HG02938 (cell line): ENCODE results near the gene ADCY7.

Source experiments
- ATAC-seq: cut with Tn5 transposase; IDR thresholded peaks from one replicate; pipeline ENCODE4 v1.9.1; 2021; ENCODE audit warnings: mild to moderate bottlenecking, moderate library complexity; ENCODE audit not compliant: unreplicated experiment

ADCY7 gene

DNA sequence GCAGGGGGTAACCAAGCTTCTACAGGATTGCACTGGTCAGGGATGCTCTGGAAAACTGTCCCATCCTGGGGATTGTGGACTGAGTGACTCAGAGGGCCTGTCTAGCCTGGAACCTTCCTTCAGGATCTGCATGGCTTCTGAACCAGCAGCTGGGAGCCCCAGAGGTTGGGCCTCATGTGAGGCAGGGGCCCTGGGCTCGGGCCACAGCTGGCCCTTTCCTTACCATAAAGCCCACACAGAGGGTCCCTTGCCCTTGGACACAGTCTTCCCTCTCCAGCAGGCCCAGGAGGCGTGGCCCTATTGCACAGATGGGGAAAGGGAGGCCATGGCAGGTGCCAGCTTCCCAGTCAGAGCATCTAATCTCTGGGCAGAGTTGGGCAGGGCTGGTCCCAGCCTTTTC, 30.5 kb downstream of the ADCY7 start:
- no peak for ATAC-seq

DNA sequence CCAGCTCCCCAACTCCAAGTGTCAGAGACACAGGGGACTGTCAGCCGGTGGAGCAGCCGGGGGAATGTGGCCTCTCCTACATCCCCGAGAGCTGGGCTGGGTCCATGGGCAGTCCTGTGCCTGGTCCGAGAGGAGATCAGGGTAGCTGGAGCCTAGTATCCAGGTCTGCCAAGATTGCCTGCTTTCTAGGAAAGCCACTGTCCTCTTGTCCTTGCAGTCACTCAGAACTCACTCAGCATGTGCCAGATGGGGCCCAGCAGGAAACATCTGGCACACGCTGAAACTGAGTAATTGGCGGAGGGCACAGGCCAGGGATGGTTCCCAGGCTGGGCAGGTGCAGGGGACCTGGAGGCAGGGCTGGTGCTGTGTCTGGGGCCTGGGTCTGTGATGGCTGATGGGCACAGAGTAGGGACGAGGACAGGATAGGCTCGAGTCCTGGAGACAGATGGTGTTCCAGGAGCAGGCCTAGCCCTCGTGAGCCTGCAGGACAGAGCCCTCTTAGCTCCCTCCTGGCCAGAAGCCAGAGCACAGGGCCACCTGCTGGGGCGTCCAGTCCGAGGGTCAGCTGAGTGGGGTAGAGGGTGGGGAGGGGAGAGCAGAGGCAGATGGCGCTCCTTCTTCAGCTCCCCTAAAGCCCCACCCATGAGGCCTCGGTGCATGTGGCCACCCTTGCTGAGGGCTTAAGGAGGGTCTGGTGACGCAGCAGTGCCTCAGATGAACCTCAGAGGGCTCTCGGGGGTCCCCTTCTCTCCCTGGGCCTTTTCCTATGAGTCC, 31.1 kb downstream of the ADCY7 start:
- no peak for ATAC-seq

DNA sequence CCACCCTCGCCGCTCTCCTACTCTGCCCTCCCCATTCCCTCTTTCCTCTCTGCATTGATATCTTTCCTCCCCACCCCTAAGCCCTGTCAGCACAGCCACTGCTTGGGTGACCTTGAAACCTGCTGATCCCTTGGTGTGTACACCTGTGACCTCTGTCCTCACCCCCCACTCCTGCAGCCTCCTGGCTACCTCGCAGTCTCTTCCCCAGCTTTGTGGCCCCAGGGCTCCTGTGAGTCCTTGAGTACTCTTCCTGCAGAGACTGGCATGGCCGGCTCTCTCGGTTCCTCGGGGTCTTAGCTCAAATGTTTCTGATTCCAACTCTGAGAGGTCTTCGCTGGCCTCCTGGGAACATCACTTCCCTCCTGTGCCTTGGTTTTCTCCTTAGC, 31.7 kb downstream of the ADCY7 start:
- ATAC-seq, result no peak

DNA sequence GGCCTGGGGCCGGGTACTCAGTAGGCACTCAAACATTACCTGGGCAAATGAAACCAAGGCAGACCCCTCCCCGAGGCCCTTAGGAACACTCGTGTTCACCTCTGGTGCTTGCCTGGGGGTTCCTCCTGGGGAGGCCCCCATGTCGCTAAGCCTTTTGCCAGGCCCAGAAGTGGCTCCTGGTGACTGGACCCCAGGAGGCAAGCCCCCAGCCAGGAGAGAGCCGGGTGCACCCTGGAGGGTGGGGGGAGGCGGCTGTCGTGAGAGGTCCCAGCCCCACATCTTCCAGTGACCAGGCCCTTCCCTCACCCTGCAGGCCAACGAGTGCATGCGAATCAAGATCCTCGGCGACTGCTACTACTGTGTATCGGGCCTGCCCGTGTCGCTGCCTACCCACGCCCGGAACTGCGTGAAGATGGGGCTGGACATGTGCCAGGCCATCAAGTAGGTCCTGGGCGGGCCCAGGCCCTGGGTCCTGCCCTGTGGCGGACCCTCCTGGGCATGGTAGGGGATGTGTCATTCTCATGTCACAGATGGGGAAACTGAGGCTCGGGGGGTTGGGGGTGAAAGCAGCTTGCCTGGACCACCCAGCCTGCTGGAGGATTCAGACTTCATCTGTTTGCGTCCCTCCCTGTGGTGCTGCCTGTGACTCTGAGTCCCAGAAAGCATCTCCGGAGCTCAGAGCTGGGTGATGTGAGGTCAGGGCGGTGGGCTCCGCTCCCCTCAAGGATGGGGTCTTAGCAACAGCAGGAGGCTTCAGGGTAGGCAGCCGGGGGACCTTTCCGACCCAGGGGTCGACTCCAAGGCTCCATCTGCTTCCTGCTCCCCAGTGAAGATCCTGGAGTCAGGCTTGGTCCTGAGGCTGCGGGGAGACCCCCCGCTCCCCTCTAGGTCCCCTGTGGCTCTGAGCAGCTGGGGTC, 32.5 kb downstream of the ADCY7 start:
- no peak for ATAC-seq

DNA sequence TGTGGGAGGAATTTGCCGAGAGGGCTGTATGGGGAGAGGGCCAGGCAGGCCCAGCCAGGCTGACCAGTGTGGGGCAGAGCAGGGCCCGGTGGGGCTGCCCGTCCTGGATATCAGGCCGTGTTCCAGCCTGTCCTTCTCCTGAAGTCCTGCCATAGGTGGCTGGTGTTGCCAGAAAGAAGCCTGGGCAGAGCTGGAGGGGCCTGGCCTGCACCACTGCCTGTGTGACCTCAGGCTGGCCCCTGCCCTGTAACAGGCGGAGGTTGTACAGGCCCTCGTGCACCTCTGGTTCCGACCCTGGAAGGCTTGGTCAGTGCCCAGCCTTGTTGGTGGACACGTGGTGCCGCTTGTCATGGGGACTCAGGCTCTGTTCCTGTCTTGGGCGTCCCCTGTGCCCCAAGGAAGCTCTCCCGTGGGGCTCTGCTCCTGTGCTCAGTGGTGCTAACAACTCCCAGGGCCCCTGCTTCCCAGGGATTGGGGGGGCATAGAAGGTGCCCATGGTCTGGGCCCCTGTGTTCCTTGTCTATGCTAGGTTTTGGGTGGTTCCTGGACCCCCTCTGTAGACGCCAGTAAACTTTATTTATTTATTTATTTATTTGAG, 33.3 kb downstream of the ADCY7 start:
- ATAC-seq, result no peak

DNA sequence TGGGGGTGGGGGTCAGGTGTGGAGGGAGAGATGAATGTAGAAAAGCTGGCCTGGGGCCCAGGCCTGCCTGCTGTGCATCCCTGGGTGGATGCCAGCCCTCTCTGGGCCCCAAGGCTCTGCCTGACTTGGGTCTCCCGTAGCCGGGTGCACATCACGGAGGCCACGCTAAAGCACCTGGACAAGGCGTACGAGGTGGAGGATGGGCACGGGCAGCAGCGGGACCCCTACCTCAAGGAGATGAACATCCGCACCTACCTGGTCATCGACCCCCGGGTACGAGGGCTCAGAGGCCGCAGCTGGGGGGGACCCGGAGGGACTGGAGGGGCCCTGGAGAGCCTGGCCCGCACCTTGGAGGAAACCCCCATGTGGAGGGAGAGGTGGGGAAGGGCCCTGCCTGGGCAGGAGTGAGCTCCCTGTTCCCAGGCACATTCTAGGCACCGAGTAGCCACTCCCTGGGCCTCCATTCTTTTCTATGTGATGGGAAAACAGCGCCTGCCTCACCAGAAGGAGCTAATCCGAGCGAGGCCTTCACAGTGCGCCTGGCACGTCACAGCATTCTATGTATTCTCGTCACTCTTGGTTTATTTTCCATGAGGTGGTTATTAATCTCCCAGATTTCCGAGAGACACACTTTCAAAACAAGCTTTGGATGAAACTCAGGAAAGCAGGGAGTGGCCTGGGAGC, 34.7 kb downstream of the ADCY7 start:
- ATAC-seq, result no peak

DNA sequence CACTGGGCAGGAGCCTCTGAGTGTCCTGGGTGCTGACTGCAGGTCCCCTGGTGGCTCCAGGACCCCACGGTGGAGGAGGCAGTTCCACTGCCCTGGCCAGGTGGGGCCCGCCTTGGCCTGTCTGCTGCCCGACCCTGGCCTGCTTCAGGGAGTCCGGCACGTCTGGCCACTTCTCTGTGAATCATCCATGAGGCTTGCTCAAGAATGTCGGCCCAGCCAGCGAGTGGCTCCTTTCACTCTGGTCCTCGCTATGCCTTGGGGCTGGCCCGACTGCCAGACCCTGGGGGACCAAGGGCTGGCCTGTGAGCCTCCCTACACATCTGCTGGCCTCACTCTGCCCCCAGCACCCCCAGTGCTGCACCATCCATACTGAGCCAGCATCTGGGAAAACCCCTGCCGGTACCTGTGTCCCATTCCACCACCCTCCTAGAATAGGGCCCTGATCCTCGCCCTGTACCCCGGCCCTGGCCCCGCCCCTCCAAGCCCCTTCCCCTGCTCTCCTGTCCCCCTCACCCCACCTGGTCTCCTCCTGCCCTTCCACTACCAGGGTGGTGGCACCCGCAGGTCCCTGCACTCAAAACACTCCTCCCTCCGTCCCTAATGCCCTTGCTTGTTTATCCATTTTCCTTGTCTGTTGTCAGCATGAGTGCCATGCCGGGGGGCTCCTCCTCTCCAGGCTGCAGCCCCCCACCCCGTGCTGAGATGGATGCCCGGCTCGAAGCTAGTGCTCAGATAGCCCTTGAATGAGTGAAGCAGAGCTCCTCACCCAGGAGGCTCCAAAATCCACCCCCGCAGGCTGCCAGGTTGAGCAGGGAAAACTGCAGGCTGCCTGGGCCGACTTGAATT, 35.5 kb downstream of the ADCY7 start:
- no peak for ATAC-seq

DNA sequence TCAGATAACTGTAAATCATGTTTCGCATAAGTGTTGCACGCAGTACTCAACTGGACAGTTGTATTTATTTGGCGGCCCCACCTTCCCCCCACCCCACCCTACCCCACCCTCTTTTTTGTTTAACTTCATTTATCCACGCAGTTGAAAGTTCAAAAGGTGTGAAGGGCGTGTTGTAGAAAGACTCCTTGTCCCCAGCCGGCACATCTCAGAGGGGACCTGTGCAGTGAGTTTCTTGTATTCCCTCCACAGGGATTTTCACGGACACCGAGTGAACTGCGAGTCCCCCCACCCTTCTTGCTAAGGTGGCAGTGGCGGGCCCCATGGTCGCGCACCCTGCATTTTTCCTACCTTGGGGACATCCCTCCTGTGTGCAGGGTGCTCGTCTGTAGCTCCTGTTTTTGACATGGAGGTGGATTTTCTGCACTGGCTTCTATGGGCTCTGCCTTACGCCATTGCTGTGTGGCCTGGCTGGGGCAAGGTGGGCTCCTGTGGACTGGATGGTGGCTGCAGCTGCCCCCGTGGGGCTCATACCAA, 36.2 kb downstream of the ADCY7 start:
- no peak for ATAC-seq

DNA sequence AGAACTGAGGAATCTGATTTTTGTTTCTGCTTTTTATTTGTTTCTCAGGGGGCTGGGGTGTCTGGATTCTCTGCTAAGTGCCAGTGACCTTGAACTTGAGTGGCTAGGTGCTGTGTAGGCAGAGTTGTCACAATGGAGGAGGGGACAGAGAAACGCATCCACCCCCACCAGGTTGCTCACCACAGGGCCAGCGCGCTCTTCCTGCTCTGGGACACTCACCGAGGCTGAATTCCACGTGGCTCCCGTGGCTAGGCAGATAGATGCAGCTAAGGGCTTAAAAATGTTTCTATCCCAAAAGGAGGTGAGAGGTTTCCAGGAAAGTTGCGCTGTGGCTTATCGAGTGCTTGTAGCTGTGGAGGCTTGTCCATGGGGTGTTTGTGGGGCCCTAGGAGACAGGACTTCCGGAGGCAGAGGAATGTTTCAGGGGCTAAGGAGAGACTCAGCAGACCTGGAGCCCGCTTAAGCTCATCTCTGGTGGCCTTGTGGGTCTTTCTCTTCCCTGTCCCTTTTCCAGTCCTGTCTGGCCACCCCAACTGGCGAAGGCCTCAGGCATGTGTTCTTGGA, 36.8 kb downstream of the ADCY7 start:
- ATAC-seq, result no peak

DNA sequence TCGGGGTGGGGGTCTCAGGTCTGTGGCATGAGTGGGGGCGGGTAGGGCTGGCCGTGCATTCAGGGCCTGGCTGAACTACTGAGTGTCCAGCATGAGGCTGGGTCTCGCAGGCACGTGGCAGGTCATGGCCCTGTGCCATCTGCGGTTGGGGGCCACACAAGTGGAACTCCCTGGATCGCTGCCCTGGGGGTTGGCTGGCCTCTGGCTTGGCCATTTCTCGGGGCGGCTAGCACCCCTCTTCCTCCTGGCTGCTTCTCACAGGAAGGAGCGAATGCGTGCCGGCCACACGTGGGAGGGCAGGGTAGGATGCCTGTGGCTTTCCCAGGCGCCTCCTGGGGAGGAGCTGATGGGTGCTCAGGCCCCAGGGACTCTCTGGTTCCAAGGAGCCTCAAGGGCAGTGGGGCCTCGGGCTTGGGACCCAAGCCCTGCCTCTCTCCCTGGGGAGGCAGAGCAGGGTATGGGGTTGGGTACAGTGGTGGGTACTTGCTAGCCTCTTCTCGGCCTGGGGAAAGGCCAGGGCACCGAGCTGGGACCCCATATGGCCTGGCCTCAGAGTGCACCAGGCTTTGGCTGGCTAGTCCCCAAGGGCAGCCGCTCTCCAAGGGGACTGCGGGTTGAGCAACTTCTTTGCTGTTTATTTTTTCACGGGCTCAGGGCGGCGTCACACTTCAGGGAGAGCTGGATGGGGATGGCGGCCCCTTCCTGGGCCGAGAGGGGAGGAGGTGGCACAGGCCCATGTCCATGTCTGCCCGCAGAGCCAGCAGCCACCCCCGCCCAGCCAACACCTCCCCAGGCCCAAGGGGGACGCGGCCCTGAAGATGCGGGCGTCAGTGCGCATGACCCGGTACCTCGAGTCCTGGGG, 37.5 kb downstream of the ADCY7 start:
- no peak for ATAC-seq

DNA sequence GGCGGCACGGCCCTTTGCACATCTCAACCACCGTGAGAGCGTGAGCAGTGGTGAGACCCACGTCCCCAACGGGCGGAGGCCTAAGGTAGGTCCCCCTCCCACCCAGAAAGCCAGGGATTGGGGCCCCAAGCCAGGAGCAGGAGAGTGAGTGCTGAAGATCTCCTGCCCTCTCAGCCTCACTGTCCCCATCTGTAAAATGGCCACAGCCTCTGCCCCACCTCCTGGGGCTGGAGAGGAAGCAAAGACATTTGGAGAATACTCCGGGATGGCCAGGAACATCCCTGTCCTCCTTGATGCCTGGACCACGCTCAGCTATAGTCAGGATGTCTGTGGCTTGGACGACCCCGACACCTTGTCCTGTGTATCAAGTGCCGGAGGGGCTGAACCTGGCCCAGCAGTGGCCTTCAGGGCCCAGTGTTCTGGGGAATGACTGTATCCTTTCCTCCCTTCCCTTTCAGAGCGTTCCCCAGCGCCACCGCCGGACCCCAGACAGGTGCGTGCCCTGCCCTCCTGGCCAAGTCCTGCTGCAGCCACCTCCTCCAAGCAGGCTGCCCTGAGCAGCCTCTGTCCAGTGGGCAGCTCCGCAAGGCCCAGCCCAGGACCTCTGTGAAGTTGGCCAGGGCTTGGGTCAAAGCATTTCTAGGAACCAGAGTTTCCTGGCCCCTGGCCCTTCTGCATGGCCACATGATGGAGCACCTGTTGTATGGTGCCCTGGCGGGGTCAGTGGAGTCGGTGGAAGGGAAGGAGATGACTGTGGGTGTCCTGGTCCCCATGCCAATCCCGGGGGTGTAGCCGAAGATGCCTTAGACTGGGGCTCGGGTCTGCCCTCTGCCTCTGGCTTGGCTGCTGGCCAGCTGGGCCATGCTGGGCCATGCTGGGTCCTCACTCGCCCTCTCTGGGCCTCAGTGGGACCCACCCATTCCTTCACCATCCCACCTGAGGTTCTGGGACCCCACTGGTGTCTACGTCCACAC, 38.4 kb downstream of the ADCY7 start:
- no peak for ATAC-seq

DNA sequence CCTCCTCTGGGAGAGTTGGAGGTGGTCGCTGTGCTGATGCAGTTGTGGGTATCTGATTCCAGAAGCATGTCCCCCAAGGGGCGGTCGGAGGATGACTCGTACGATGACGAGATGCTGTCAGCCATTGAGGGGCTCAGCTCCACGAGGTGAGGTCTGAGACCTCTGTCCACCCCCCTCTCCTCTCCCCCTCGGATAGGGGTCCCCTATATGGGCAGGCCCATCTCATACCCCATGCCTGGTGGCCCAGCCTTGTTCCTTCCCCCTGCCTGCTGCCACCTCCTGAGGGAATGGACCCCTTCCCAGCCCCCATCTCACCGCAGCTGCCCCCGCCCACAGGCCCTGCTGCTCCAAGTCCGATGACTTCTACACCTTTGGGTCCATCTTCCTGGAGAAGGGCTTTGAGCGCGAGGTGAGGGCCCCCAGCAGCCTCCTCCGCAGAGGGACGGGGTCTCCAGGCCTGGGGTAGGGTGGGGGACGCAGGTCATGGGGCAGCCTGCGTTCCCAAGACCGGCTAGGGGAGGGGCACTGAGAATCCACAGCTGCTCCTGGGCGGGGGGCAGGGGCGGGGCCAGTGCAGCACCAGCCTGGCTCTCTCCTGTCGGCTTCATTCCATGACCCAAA, 39.2 kb downstream of the ADCY7 start:
- ATAC-seq, result no peak

DNA sequence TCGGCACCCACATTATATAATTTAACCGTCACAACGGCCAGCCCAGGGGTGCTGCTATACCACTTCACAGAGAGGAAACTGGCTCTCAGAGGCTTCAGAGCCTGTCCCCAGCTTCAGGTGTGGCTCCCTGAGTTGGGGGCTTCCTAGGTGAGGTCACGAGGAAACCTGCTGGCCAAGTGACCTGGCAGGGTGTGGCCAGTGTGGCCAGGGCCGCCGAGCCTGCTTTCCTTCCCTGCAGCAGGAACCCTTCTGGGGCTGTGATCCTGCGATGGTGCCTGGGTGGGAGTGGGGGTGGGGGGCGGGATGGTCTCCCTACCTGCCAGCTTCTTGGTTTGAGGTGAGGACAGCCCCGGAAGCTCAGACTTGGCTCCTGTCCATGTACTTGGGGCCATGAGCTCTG, 39.9 kb downstream of the ADCY7 start:
- no peak for ATAC-seq

DNA sequence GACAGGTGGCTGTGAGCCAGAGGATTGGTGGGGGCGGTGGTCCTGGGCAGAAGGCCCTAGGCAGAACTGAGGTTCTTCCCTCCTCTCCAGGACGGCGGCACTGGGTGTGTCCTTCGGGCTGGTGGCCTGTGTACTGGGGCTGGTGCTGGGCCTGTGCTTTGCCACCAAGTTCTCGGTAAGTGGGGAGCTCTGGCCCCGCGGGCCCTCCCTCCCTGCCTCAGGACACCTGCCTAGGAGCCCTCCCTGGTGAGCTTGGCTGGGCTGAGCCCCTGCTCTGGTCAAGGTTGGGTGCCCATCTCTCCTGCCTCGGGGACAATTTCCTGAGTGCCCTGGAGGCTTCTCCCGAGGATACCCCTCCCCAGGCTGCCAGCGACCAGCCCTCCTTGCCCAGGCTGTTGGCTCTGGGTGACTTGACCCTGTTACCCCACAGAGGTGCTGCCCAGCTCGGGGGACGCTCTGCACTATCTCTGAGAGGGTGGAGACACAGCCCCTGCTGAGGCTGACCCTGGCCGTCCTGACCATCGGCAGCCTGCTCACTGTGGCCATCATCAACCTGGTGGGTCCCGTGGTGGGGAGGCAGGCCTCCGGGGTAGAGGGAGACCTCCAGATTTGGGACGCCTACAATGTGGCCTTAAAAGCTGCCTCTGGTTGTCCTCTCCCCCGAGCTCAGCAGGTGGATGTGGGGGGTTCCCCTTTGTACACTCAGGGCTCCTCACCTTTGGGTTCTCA, 42.0 kb downstream of the ADCY7 start:
- ATAC-seq, result no peak

DNA sequence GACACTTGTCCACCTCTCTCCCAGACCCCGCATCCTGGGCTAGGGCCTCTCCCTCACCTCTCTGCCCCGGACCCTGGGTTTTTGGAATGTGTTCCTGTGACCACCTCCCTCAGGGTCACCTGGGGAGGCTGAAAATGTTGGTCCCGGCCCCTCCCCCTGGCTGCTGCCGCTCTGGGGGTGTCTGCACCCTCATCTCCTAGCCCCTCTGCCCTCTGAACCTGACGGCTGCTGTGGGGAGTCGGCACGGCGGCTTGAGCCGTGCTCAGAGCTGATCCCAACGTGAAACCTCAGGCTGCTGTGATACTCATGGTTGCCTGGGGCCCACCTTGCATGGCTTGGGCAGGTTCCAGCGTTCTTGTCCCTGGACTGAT, 42.8 kb downstream of the ADCY7 start:
- no peak for ATAC-seq

DNA sequence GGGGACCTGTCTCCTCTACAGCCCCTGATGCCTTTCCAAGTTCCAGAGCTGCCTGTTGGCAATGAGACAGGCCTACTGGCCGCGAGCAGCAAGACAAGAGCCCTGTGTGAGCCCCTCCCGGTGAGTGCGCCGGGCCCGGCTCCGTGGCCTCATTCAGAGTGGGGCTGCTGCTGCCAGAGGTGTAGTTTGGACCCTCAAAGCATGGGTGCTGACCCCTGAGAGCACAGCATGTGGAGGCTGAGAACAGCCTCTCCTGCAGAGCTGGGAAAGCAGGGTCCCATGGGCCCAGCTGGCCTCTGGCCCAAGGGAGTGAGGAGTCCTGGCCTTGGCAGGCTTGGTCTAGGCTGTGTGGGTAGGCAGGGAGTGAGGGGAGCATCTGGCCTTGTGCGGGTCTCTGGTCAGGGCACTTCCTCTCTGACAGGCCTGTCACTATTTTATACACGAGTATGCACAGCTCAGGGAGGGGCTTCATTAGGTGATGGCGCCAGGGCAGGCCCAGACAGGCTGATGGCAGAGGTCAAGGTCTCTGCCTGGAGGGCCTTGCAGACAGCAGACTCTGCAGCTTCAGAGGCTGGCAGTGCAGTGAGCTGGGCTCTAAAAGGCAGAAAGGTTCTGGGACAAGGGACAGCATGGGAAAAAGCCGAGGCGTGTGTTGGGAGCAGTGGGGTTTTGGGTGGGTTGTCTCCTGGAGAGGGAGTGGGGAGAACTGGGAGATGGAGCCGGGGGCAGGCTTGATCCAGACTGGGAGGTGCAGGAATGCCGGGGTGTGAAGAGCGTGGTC, 43.4 kb downstream of the ADCY7 start:
- ATAC-seq, result no peak
